GM18508 (cell line): ENCODE results near the gene FAM193A.
"Not testable (repeated sequence)": the region's sequence is repeated elsewhere in the genome, so short reads cannot be mapped to it uniquely, and the experiment has no call there.

ENCODE experiments used
- ATAC-seq: cut with Tn5 transposase; IDR thresholded peaks from one replicate; pipeline ENCODE4 v1.9.1; 2021; ENCODE audit warnings: moderate number of reproducible peaks; ENCODE audit not compliant: insufficient read depth, unreplicated experiment

The FAM193A gene

DNA sequence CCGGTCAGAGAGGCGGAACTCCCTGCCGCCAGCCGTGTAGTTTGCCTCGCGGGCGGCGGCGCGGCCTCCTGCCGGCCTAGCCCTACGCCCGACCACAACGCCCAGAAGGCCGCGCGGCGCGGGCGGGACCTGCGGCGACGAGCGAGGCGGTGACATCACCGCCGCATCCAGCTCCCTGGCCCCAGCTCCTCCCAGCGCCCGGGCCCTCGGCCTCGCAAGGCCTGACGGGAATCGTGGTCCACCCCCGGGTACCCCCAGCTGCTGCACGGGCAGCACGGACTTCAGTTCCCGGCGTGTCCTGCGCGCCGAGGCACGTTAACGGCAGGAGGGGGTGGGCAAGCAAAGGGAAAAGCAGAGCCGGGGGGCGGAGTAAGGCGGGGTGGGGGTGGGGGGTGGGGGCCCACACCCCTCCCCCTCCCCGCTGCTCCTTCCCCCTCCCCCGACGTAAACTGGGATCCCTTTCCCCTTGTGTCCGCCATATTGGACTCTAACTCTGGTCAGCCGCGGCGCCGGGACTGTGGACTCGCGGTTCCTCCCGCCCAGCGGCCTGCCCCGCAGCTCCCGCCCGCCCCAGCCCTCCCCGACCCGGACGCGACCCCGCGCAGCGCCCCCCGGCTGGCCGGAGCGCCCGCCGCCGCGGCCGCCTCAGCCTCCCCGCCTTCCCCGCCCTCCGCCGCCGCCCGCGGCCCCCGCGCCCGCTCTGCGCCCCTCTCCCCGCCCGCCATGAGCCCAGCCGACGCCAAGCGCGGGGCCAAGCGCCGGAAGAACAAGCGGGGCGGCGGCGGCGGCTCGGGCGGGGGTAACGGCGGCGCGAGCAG lies at the start of gene FAM193A:
TSS of gene FAM193A (plus strand) at position 455 of the 818 bp plus-strand sequence. CDS start at position 724, 269 bp downstream.
- peak; percentile 57 for ATAC-seq

GRCh38 chr4:2486981-2487380 lies 49.5 kb upstream of the FAM193A start:
- ATAC-seq = no peak

DNA sequence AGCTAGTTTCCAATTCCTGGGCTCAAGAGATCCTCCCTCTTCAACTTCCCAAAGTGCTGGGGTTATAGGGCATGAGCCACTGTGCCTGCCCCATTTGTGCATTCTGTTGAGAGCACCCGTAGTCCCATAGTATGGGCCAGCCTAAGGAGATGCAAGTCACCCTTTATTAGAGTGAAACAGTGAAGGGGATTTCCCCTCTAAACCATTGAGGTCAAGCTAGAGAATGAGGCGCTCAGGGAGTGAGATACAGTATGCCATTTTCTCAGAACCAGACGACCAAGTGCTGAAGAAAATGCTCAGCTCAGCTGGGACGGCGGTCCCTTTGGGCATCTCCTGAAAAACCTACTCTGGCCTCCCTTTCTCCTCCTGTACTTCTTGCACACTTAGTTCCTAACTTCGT lies 48.8 kb upstream of the FAM193A start:
- no peak for ATAC-seq

- ATAC-seq = no peak
Observed at GRCh38 chr4:2489081-2489805, 47.2 kb upstream of the FAM193A start.

GRCh38 chr4:2489841-2490552 lies 46.5 kb upstream of the FAM193A start:
- no peak for ATAC-seq

DNA sequence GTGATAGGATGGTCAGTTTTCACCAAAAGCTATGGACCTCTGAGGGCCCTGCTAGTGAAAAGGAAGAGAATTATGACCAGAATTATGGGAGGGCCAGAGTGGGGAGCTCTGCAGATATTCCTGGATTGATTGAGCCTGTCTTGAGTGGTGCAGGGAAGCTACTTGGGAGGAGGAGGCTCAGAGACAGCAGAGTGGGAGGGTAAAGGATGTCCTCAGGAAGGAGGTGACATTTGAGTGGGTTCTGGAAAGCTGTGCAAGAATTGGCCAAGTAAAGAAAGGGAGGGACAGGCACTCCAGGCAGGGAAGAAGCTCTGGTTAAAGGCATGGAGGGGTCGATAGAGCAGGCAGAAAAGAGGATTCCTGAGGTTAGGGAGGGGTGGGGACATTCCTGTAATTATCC lies 43.5 kb upstream of the FAM193A start:
- ATAC-seq = no peak

DNA sequence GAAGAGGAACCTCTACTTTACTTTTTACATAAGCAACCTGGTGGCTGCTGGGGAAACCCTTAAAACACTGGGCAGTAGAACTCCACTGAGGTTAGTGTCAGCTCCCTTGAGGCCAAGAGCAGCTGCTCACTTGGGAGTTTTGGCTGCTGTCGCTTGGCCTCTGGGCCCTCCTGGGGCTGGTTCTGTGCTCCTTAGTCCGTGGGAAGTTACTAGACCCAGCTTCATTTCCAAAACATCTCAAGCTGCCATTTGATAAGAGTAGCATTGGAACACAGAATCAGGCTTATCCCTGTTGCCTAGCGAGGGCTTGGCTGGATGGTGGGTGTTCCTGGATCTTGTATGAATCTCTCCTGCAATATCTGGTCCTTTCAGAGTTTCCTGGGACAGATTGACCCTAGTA lies 41.5 kb upstream of the FAM193A start:
- no peak for ATAC-seq

GRCh38 chr4:2497324-2497723 lies 39.1 kb upstream of the FAM193A start:
- ATAC-seq = no peak

- ATAC-seq = peak; percentile 53
Observed at GRCh38 chr4:2497931-2498330, 38.5 kb upstream of the FAM193A start.

GRCh38 chr4:2500547-2500946 lies 35.9 kb upstream of the FAM193A start:
- no peak for ATAC-seq

DNA sequence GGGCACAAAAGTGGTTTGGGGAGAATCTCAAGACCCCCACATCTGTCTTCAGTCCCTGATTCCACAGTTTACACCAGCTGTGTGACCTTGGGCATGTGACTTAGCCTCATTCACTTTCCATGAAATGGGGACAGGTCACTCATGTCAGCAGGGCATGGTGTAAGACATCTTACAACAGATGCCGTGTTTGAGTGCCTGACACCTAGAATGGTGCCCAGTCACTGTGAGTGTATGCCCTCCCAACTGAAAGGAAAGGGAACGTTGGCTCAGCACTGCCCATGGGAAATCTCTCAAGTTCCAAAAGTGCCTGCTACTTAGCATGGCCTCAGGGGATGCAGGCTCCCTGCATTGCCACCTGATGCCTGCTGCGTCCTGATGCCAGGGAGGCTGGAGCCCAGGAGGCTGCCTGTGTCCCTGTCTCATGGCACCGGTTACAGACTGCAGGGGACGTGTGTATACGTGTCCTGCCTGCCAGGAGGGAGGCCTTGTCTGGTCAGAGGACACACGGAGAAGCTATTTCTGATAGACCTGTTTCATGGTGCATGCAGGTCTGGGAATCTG lies 35.3 kb upstream of the FAM193A start:
- no peak for ATAC-seq

- ATAC-seq = no peak
Observed at GRCh38 chr4:2503809-2504208, 32.6 kb upstream of the FAM193A start.

GRCh38 chr4:2507259-2507658 lies 29.2 kb upstream of the FAM193A start:
- ATAC-seq = no peak

- no peak for ATAC-seq
Observed at GRCh38 chr4:2507855-2508254, 28.6 kb upstream of the FAM193A start.

- ATAC-seq = no peak
Observed at GRCh38 chr4:2510351-2511259, 25.8 kb upstream of the FAM193A start.

DNA sequence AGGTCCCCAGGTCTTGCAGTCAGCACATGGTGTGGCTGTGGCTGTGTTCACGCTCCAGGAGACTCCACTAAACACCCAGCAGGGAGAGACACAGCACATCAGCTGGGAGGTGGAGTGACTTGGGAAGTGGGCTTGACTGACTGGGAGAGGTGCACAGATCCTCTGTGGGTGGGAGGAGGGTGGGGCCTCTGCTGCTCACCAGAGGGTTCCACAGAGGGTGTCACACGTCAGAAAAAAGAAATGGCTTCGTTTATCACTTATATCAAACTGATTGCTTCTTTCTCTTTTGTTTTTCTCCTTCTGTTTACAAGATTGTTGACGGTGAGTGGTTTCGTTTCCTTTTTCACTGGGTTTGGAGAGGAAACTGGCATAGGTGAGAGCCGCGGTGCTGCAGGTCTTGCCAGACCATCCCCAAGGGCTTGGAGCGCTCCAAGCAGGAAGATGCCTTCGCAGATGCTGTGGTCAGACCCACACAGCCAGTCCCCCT lies 24.8 kb upstream of the FAM193A start:
- no peak for ATAC-seq

DNA sequence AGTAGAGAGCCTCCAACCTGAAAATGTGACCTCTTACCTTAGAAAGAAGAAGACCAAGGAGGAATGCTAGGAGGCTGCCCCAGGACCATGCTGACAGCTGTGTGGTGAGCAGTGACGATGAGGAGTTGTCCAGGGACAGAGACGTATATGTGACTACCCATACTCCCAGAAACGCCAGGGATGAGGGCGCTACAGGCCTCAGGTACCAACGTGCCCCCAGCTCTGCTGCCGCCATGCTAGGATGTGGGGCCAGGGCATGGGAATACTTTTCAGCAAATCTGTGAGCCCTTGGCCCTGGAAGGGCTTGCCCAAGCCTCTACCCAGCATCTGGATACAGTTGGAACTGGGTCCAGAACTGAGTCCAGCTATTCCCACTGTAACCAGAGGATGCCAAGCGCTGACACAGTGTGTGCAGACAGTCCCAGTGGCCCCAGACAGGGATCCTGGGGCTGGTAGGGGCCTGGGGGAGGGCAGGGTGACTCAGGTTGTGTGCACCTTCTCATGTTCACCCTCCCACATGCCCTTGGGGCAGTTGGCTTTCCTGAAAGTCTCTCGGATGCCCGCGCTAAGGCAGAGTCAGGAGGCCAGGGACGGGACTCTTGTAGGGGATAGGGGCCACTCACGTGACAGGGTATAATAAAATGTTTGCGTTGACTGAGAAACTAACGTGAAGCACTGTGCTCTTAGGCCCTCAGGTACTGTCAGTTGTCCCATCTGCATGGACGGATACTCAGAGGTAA lies 23.9 kb upstream of the FAM193A start:
- no peak for ATAC-seq

DNA sequence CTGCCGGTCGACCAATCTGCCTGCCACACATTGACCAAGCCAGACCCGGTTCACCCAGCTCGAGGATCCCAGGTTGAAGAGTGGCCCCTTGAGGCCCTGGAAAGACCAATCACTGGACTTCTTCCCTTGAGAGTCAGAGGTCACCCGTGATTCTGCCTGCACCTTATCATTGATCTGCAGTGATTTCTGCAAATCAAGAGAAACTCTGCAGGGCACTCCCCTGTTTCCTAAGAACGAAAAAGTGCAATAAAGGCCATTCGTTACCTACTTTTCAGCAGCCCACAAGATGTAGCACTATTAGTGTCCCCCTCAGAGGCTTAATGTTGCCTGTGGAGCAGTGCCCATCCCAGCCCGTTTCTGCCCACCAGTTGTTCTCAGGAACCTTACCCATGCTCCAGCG lies 22.3 kb upstream of the FAM193A start:
- not testable (repeated sequence) for ATAC-seq

DNA sequence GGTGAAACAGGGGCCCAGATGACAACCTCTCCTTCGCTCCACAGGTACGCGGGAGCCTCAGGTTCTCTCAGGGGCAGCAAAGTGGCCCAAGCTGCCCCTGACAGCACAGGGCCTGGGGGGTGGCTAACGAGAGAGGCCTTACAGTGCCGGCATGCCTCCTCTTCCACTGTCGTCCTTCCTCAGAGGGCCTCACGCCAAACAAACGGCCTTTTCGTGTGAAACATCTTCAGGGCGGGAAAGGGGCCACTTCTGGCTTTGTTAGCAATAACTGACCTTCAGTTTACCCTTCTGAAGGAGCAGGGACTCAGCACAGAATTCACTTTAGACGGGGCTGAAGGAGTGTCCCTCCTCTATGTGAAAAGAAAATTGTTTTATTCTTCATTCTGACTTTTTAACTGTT lies 21.5 kb upstream of the FAM193A start:
- not testable (repeated sequence) for ATAC-seq
